Ovary (tissue), 9 donors: ENCODE results near the gene CADPS2. TPM values are rescaled to one million over a fixed set of nuclear protein-coding genes. Genes with fewer than 3 reads are reported as not detected.

Experiments
- DNase-seq, 5 donors: peaks; one replicate each; pipeline ENCODE4 v3.0.0-alpha.2; 2019 to 2020
- H3K27ac ChIP-seq, 2 donors: fragments of 200-600 bp; one replicate each; pipeline versions ENCODE4 v1.5.1 to v1.8.0; 2019 to 2022
- H3K27me3 ChIP-seq: fragments of 200-600 bp; one replicate; pipeline ENCODE4 v1.8.0; 2022
- H3K36me3 ChIP-seq: fragments of 200-600 bp; sonication (generic); one replicate; pipeline ENCODE4 v1.5.1; 2019
- H3K4me1 ChIP-seq: one replicate; pipeline ENCODE4 v1.8.1; 2013; ENCODE audit warnings: mild to moderate bottlenecking, moderate library complexity; ENCODE audit not compliant: insufficient read depth
- H3K4me3 ChIP-seq: fragments of 200-600 bp; sonication (generic); one replicate; pipeline ENCODE4 v1.5.1; 2017
- H3K9me3 ChIP-seq, 2 donors: fragments of 200-600 bp in 1 of 2; sonication (generic) in 1 of 2; one replicate each; pipeline versions ENCODE4 v1.5.1 to v1.8.1; 2013 to 2019; ENCODE audit warnings: mild to moderate bottlenecking in 1 of 2, moderate library complexity in 1 of 2
- CTCF ChIP-seq, 3 donors: fragments of 450-650 bp in 2 of 3; fragments of 200-600 bp in 1 of 3; IDR thresholded peaks; one replicate each; pipeline versions ENCODE4 v1.5.1 to v1.8.0; 2016 to 2022; ENCODE audit warnings: antibody characterized with exemption in 3 of 3, mild to moderate bottlenecking in 1 of 3
- EP300 ChIP-seq: sonication (generic); formaldehyde crosslinking; IDR thresholded peaks from one replicate; pipeline ENCODE4 v1.6.1; 2017; ENCODE audit warnings: antibody characterized with exemption
- POLR2A ChIP-seq: fragments of 450-650 bp; IDR thresholded peaks from one replicate; pipeline ENCODE4 v1.6.1; 2017; ENCODE audit warnings: antibody characterized with exemption, mild to moderate bottlenecking, moderate library complexity
- WGBS, 3 donors: extraction: QIAGEN DNeasy Blood & Tissue Kit in 1 of 3; methylation state at CpG; one replicate each; pipeline versions ENCODE4 v1.1.5 to v1.1.7; 2013 to 2017; 5-methylcytosine and 5-hydroxymethylcytosine counted together
- intact Hi-C, 4 donors: fragments of 100-400 bp; cut with DNase I; formaldehyde crosslinking; loops; one replicate each; pipeline versions ENCODE4 v1.11.0 to v1.15.1; 2022 to 2023
- polyA plus RNA-seq, 2 donors: library from polyadenylated mRNA; stranded (reverse); fragments of 200-250 nt in 1 of 2; fragments of 350-450 nt in 1 of 2; fragmentation: Illumina TruSeq in 1 of 2; extraction: RNeasy Lipid Tissue Mini Kit (QIAGEN cat#74804) in 1 of 2; gene quantifications; one replicate each; pipeline ENCODE4 v1.2.3, GENCODE V29; 2013 to 2014
- total RNA-seq, 7 donors: library from RNA; depleted of rRNA in 2 of 7; stranded (reverse); fragments of >200 nt in 2 of 7; fragmentation: NEBNext Ultra II Directional in 3 of 7; extraction: Animal tissue kit (Norgen Biotek cat#: 25700) in 3 of 7; gene quantifications; one replicate each; pipeline versions ENCODE4 v1.1.0 to v1.2.4, GENCODE V29; 2016 to 2023
- donor health status: DM: no; HTN: no; CAD: no; lungs with moderate emphysema.
- donor health status: DM: no; HTN: no; CAD: no.
- donor health status: Bipolar disorder and iron deficiency.
- donor health status: DM: yes; HTN: yes; CAD: no.
- donor health status: DM: no; HTN: no; CAD: no.
- donor health status: DM: yes; HTN: yes; CAD: no.

CADPS2 gene
- total and polyA plus RNA-seq, 9 donors: 10.1 to 26.7 (median 16.6) TPM

GRCh38 chr7:122310119-122311021, 575.9 kb downstream of the CADPS2 start:
- no peaks in the 10 kb centered on the region for H3K9me3 ChIP-seq
- H3K27ac ChIP-seq: no peak overlapping the region
- 2 to 5% (median 3%) methylated on average over 61 of the region's 61 CpGs for WGBS, 3 donors
- H3K4me1 ChIP-seq: peaks cover 6% of the 10 kb centered on the region
- H3K4me3 ChIP-seq: peak overlapping the region; percentile 36
- TF ChIP-seq POLR2A (no peak), CTCF (IDR thresholded peaks at IDR 0.05) (no peak), EP300 (no peak)
- peak in 1 of 5 donors; percentile 16 for DNase-seq
- H3K27me3 ChIP-seq: peaks cover 3% of the 10 kb centered on the region
- no peaks in the 10 kb centered on the region for H3K36me3 ChIP-seq
- intact Hi-C loops: no loop called here

- H3K36me3 ChIP-seq: no peaks in the 10 kb centered on the region
- TF ChIP-seq CTCF (IDR thresholded peaks at IDR 0.05) (no peak), EP300 (no peak), POLR2A (no peak)
- H3K4me3 ChIP-seq: no peak overlapping the region
- H3K27me3 ChIP-seq: peaks cover 5% of the 10 kb centered on the region
- H3K4me1 ChIP-seq: peaks cover 6% of the 10 kb centered on the region
- no peak for DNase-seq
- 35 to 55% (median 54%) methylated on average over 3 of the region's 3 CpGs for WGBS, 3 donors
- intact Hi-C loops: no loop called here
- H3K27ac ChIP-seq: no peak overlapping the region
- no peaks in the 10 kb centered on the region for H3K9me3 ChIP-seq
These were observed 576.8 kb downstream of the CADPS2 start for GRCh38 chr7:122309421-122309820.

- Histone ChIP-seq H3K27me3 (peaks cover 5% of the 10 kb centered on the region), H3K36me3 (no peaks in the 10 kb centered on the region), H3K27ac (no peak overlapping the region), H3K4me3 (no peak overlapping the region), H3K4me1 (peaks cover 8% of the 10 kb centered on the region), H3K9me3 (no peaks in the 10 kb centered on the region)
- no peak for TF ChIP-seq POLR2A
- TF ChIP-seq EP300: no peak
- TF ChIP-seq CTCF (IDR thresholded peaks at IDR 0.05): no peak
- 15 to 23% (median 20%) methylated on average over 13 of the region's 13 CpGs for WGBS, 3 donors
- DNase-seq: no peak
- intact Hi-C loops: no loop called here
These were observed 579.0 kb downstream of the CADPS2 start for GRCh38 chr7:122307228-122307621.

- no peak for DNase-seq
- Histone ChIP-seq H3K4me1 (peaks cover 8% of the 10 kb centered on the region), H3K36me3 (no peaks in the 10 kb centered on the region), H3K27ac (no peak overlapping the region), H3K9me3 (no peaks in the 10 kb centered on the region), H3K27me3 (peaks cover 5% of the 10 kb centered on the region), H3K4me3 (no peak overlapping the region)
- WGBS, 3 donors: 11 to 14% (median 12%) methylated on average over 37 of the region's 37 CpGs
- TF ChIP-seq CTCF (IDR thresholded peaks at IDR 0.05) (no peak), POLR2A (no peak), EP300 (no peak)
- intact Hi-C loops: no loop called here
These were observed 579.7 kb downstream of the CADPS2 start for GRCh38 chr7:122306320-122307227.
